Measurements from ENCODE around the gene OXTR. TPM values are rescaled to one million over a fixed set of nuclear protein-coding genes. Genes with fewer than 3 reads are reported as not detected.
"Not testable (repeated sequence)": the region's sequence is repeated elsewhere in the genome, so short reads cannot be mapped to it uniquely, and the experiment has no call there.

OXTR gene
- polyA plus RNA-seq, 1 donor: 2.2 TPM

GRCh38 chr3:8733332-8734094 is 35.9 kb downstream of the OXTR start, which contains the start of gene CAV3:
TSS of gene CAV3 (plus strand) at chr3:8733802. CDS start at chr3:8733877, 75 bp downstream.
- H3K9me3 ChIP-seq (ENCODE audit: control insufficient read depth, low read depth, low read length): no peaks in the 10 kb centered on the region
- H3K4me3 ChIP-seq (ENCODE audit: low read length): no peak within 1 kb of the TSS
- no peak for DNase-seq
- H3K4me1 ChIP-seq (ENCODE audit: control insufficient read depth, insufficient read depth, low read length): no peaks in the 10 kb centered on the region
- H3K36me3 ChIP-seq (ENCODE audit: control insufficient read depth, insufficient read depth, low read length): no peaks in the 10 kb centered on the region
- H3K27ac ChIP-seq (ENCODE audit: low read length): no peak within 1 kb of the TSS
- no CpG with 5 or more reads among the region's 23 CpGs for WGBS (ENCODE audit: insufficient coverage, low lambda C conversion rate)
- H3K27me3 ChIP-seq (ENCODE audit: control insufficient read depth, insufficient read depth, low read length): no peaks in the 10 kb centered on the region

GRCh38 chr3:8732413-8732812 is 37.0 kb downstream of the OXTR start:
- Histone ChIP-seq H3K27ac (ENCODE audit: low read length) (no peak overlapping the region), H3K36me3 (ENCODE audit: control insufficient read depth, insufficient read depth, low read length) (no peaks in the 10 kb centered on the region), H3K4me1 (ENCODE audit: control insufficient read depth, insufficient read depth, low read length) (no peaks in the 10 kb centered on the region), H3K4me3 (ENCODE audit: low read length) (no peak overlapping the region), H3K9me3 (ENCODE audit: control insufficient read depth, low read depth, low read length) (no peaks in the 10 kb centered on the region), H3K27me3 (ENCODE audit: control insufficient read depth, insufficient read depth, low read length) (no peaks in the 10 kb centered on the region)
- DNase-seq: no peak
- WGBS (ENCODE audit: insufficient coverage, low lambda C conversion rate): 100% methylated on average over 1 of the region's 4 CpGs

- no peak overlapping the region for H3K4me3 ChIP-seq (ENCODE audit: low read length)
- no peaks in the 10 kb centered on the region for H3K36me3 ChIP-seq (ENCODE audit: control insufficient read depth, insufficient read depth, low read length)
- H3K9me3 ChIP-seq (ENCODE audit: control insufficient read depth, low read depth, low read length): peaks cover 5% of the 10 kb centered on the region
- no peak overlapping the region for H3K27ac ChIP-seq (ENCODE audit: low read length)
- no peaks in the 10 kb centered on the region for H3K27me3 ChIP-seq (ENCODE audit: control insufficient read depth, insufficient read depth, low read length)
- no peaks in the 10 kb centered on the region for H3K4me1 ChIP-seq (ENCODE audit: control insufficient read depth, insufficient read depth, low read length)
- no CpG with 5 or more reads among the region's 3 CpGs for WGBS (ENCODE audit: insufficient coverage, low lambda C conversion rate)
- no peak for DNase-seq
Observed at GRCh38 chr3:8730656-8731055, 38.8 kb downstream of the OXTR start.

- no CpG with 5 or more reads among the region's 3 CpGs for WGBS (ENCODE audit: insufficient coverage, low lambda C conversion rate)
- Histone ChIP-seq H3K9me3 (ENCODE audit: control insufficient read depth, low read depth, low read length) (peaks cover 5% of the 10 kb centered on the region), H3K27ac (ENCODE audit: low read length) (no peak overlapping the region), H3K4me3 (ENCODE audit: low read length) (no peak overlapping the region), H3K27me3 (ENCODE audit: control insufficient read depth, insufficient read depth, low read length) (no peaks in the 10 kb centered on the region), H3K36me3 (ENCODE audit: control insufficient read depth, insufficient read depth, low read length) (no peaks in the 10 kb centered on the region), H3K4me1 (ENCODE audit: control insufficient read depth, insufficient read depth, low read length) (no peaks in the 10 kb centered on the region)
- DNase-seq: no peak
Observed at GRCh38 chr3:8729479-8729878, 39.9 kb downstream of the OXTR start.

- H3K4me1 ChIP-seq (ENCODE audit: control insufficient read depth, insufficient read depth, low read length): no peaks in the 10 kb centered on the region
- H3K27me3 ChIP-seq (ENCODE audit: control insufficient read depth, insufficient read depth, low read length): no peaks in the 10 kb centered on the region
- WGBS (ENCODE audit: insufficient coverage, low lambda C conversion rate): 80% methylated on average over 1 of the region's 9 CpGs
- H3K36me3 ChIP-seq (ENCODE audit: control insufficient read depth, insufficient read depth, low read length): no peaks in the 10 kb centered on the region
- peaks cover 5% of the 10 kb centered on the region for H3K9me3 ChIP-seq (ENCODE audit: control insufficient read depth, low read depth, low read length)
- H3K27ac ChIP-seq (ENCODE audit: low read length): no peak overlapping the region
- no peak for DNase-seq
- H3K4me3 ChIP-seq (ENCODE audit: low read length): no peak overlapping the region
Observed at GRCh38 chr3:8727605-8728512, 41.6 kb downstream of the OXTR start.

GRCh38 chr3:8724108-8724752 is 45.2 kb downstream of the OXTR start:
- 33% methylated on average over 1 of the region's 3 CpGs for WGBS (ENCODE audit: insufficient coverage, low lambda C conversion rate)
- DNase-seq: no peak
- H3K4me3 ChIP-seq (ENCODE audit: low read length): no peak overlapping the region
- peaks cover 5% of the 10 kb centered on the region for H3K9me3 ChIP-seq (ENCODE audit: control insufficient read depth, low read depth, low read length)
- H3K27ac ChIP-seq (ENCODE audit: low read length): no peak overlapping the region
- H3K4me1 ChIP-seq (ENCODE audit: control insufficient read depth, insufficient read depth, low read length): no peaks in the 10 kb centered on the region
- no peaks in the 10 kb centered on the region for H3K36me3 ChIP-seq (ENCODE audit: control insufficient read depth, insufficient read depth, low read length)
- H3K27me3 ChIP-seq (ENCODE audit: control insufficient read depth, insufficient read depth, low read length): no peaks in the 10 kb centered on the region

- H3K4me1 ChIP-seq (ENCODE audit: control insufficient read depth, insufficient read depth, low read length): no peaks in the 10 kb centered on the region
- H3K9me3 ChIP-seq (ENCODE audit: control insufficient read depth, low read depth, low read length): peaks cover 5% of the 10 kb centered on the region
- H3K36me3 ChIP-seq (ENCODE audit: control insufficient read depth, insufficient read depth, low read length): no peaks in the 10 kb centered on the region
- no peak for DNase-seq
- H3K27me3 ChIP-seq (ENCODE audit: control insufficient read depth, insufficient read depth, low read length): no peaks in the 10 kb centered on the region
- no peak overlapping the region for H3K4me3 ChIP-seq (ENCODE audit: low read length)
- WGBS (ENCODE audit: insufficient coverage, low lambda C conversion rate): 92% methylated on average over 2 of the region's 3 CpGs
- no peak overlapping the region for H3K27ac ChIP-seq (ENCODE audit: low read length)
Observed at GRCh38 chr3:8723612-8724011, 45.8 kb downstream of the OXTR start.

- no CpG with 5 or more reads among the region's 5 CpGs for WGBS (ENCODE audit: insufficient coverage, low lambda C conversion rate)
- no peak overlapping the region for H3K27ac ChIP-seq (ENCODE audit: low read length)
- no peak overlapping the region for H3K4me3 ChIP-seq (ENCODE audit: low read length)
- no peaks in the 10 kb centered on the region for H3K27me3 ChIP-seq (ENCODE audit: control insufficient read depth, insufficient read depth, low read length)
- H3K4me1 ChIP-seq (ENCODE audit: control insufficient read depth, insufficient read depth, low read length): no peaks in the 10 kb centered on the region
- DNase-seq: no peak
- peaks cover 5% of the 10 kb centered on the region for H3K9me3 ChIP-seq (ENCODE audit: control insufficient read depth, low read depth, low read length)
- H3K36me3 ChIP-seq (ENCODE audit: control insufficient read depth, insufficient read depth, low read length): no peaks in the 10 kb centered on the region
Observed at GRCh38 chr3:8722808-8723207, 46.6 kb downstream of the OXTR start.

- not testable (repeated sequence) for H3K4me3 ChIP-seq (ENCODE audit: low read length); DNase-seq; H3K36me3 ChIP-seq (ENCODE audit: control insufficient read depth, insufficient read depth, low read length); H3K27ac ChIP-seq (ENCODE audit: low read length); H3K4me1 ChIP-seq (ENCODE audit: control insufficient read depth, insufficient read depth, low read length); H3K27me3 ChIP-seq (ENCODE audit: control insufficient read depth, insufficient read depth, low read length); H3K9me3 ChIP-seq (ENCODE audit: control insufficient read depth, low read depth, low read length)
- WGBS (ENCODE audit: insufficient coverage, low lambda C conversion rate): 100% methylated on average over 2 of the region's 12 CpGs
Observed at GRCh38 chr3:8715757-8716156, 53.7 kb downstream of the OXTR start.

Measured in large intestine (tissue), 3 donors.